ENCODE data around the gene UNC119. TPM values are rescaled to one million over a fixed set of nuclear protein-coding genes. Genes with fewer than 3 reads are reported as not detected.

The UNC119 gene
- total RNA-seq, 1 donor from 2014 or later: 27.7 TPM

DNA sequence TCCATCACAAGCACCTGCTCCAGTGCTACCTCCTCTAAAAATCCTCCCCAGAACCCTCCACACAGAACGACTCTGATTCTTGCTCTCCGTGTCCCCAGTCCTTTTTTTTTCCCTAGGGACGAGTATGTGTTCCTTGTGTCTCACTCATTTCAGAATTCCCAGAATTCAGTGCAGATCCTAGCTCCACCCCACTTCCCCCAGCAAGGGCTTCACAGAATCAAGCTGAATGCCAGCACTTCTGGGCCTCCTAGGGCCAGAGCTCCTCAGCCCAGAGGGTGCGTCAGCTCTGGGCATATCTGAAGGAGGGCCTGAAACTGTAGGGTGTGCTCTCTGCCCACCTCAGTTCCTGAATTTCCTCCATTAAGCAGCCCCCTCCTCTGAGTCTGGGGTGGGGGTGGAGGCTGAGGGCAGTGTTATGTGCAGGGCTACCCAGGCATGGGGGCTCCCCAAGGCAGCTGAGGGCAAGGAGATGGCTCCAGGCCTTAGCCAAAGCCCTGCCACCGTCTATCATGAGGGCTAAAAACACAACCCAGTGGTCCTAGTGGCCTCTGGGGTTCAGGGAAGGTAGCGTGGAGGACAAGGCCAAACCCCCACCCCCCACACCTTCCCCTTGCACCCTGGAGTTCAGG lies 6.5 kb downstream of the UNC119 start:
- FAIRE-seq: no peak
- no peak overlapping the region for H3K4me2 ChIP-seq (ENCODE audit: low read length)
- no peak for DNase-seq (ENCODE audit: low read depth)
- no peak overlapping the region for H3K27ac Mint-ChIP-seq (ENCODE audit: unreplicated experiment)
- no peaks in the 10 kb centered on the region for H3K9me3 Mint-ChIP-seq (ENCODE audit: unreplicated experiment)
- no peaks in the 10 kb centered on the region for H3K27me3 ChIP-seq (ENCODE audit: insufficient read depth, low read length)
- H3K79me2 ChIP-seq (ENCODE audit: insufficient read depth, low read length): no peaks in the 10 kb centered on the region
- peaks cover 34% of the 10 kb centered on the region for H4K20me1 ChIP-seq (ENCODE audit: insufficient read depth, low read length)
- H3K4me1 ChIP-seq (ENCODE audit: insufficient read depth, low read length): no peaks in the 10 kb centered on the region
- peaks cover 2% of the 10 kb centered on the region for H3K36me3 Mint-ChIP-seq (ENCODE audit: low read depth, unreplicated experiment)
- H3K4me3 ChIP-seq (ENCODE audit: insufficient read depth, low read depth, low read length): no peak overlapping the region
- H3K4me1 Mint-ChIP-seq (ENCODE audit: low read depth, unreplicated experiment): peaks cover 4% of the 10 kb centered on the region
- no peaks in the 10 kb centered on the region for H3K9me3 ChIP-seq (ENCODE audit: insufficient read depth, low read depth, low read length)
- H3K4me3 Mint-ChIP-seq (ENCODE audit: unreplicated experiment): no peak overlapping the region
- H3K36me3 ChIP-seq (ENCODE audit: insufficient read depth, low read length): no peaks in the 10 kb centered on the region
- peaks cover 5% of the 10 kb centered on the region for H3K27me3 Mint-ChIP-seq (ENCODE audit: low read depth, unreplicated experiment)
- H2AFZ ChIP-seq (ENCODE audit: low read depth, low read length): no peak overlapping the region
- no peak overlapping the region for H3K27ac ChIP-seq (ENCODE audit: low read depth, low read length)
- TF ChIP-seq EZH2 (IDR thresholded peaks at IDR 0.05; ENCODE audit: insufficient read depth, low read length): no peak
- TF ChIP-seq, protein P1, sequence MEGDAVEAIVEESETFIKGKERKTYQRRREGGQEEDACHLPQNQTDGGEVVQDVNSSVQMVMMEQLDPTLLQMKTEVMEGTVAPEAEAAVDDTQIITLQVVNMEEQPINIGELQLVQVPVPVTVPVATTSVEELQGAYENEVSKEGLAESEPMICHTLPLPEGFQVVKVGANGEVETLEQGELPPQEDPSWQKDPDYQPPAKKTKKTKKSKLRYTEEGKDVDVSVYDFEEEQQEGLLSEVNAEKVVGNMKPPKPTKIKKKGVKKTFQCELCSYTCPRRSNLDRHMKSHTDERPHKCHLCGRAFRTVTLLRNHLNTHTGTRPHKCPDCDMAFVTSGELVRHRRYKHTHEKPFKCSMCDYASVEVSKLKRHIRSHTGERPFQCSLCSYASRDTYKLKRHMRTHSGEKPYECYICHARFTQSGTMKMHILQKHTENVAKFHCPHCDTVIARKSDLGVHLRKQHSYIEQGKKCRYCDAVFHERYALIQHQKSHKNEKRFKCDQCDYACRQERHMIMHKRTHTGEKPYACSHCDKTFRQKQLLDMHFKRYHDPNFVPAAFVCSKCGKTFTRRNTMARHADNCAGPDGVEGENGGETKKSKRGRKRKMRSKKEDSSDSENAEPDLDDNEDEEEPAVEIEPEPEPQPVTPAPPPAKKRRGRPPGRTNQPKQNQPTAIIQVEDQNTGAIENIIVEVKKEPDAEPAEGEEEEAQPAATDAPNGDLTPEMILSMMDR (IDR thresholded peaks at IDR 0.05; ENCODE audit: insufficient read depth, low read depth, low read length): no peak
- no peak overlapping the region for H3K9ac ChIP-seq (ENCODE audit: low read length)

DNA sequence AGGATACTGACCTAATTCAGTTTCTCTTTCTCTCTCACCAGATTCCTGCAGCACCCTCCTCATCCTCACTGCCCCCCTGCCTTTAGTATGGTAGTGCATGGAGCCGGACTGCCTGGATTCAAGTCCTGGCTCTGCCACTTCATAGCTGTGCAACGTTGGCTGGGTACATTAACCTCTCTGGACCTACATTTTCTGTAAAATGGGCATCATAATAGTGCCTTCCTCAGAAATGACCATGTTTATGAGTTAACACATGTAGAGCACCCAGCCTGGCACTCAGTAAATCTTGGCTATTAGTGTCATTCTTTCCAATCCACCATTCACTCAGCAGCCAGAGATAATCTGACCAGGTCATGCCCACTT lies 7.3 kb downstream of the UNC119 start:
- Mint-ChIP-seq H3K4me3 (ENCODE audit: unreplicated experiment) (no peak overlapping the region), H3K27ac (ENCODE audit: unreplicated experiment) (no peak overlapping the region), H3K4me1 (ENCODE audit: low read depth, unreplicated experiment) (peaks cover 4% of the 10 kb centered on the region), H3K36me3 (ENCODE audit: low read depth, unreplicated experiment) (peaks cover 2% of the 10 kb centered on the region), H3K9me3 (ENCODE audit: unreplicated experiment) (no peaks in the 10 kb centered on the region), H3K27me3 (ENCODE audit: low read depth, unreplicated experiment) (peaks cover 5% of the 10 kb centered on the region)
- TF ChIP-seq, protein P1 (IDR thresholded peaks at IDR 0.05; ENCODE audit: insufficient read depth, low read depth, low read length): no peak
- TF ChIP-seq EZH2 (IDR thresholded peaks at IDR 0.05; ENCODE audit: insufficient read depth, low read length): no peak
- no peak overlapping the region for H3K4me2 ChIP-seq (ENCODE audit: low read length)
- H3K27ac ChIP-seq (ENCODE audit: low read depth, low read length): no peak overlapping the region
- DNase-seq (ENCODE audit: low read depth): no peak
- no peaks in the 10 kb centered on the region for H3K36me3 ChIP-seq (ENCODE audit: insufficient read depth, low read length)
- H3K4me1 ChIP-seq (ENCODE audit: insufficient read depth, low read length): no peaks in the 10 kb centered on the region
- no peak overlapping the region for H2AFZ ChIP-seq (ENCODE audit: low read depth, low read length)
- H3K79me2 ChIP-seq (ENCODE audit: insufficient read depth, low read length): no peaks in the 10 kb centered on the region
- H4K20me1 ChIP-seq (ENCODE audit: insufficient read depth, low read length): peaks cover 26% of the 10 kb centered on the region
- H3K9ac ChIP-seq (ENCODE audit: low read length): no peak overlapping the region
- FAIRE-seq: no peak
- no peaks in the 10 kb centered on the region for H3K9me3 ChIP-seq (ENCODE audit: insufficient read depth, low read depth, low read length)
- no peak overlapping the region for H3K4me3 ChIP-seq (ENCODE audit: insufficient read depth, low read depth, low read length)
- H3K27me3 ChIP-seq (ENCODE audit: insufficient read depth, low read length): no peaks in the 10 kb centered on the region

DNA sequence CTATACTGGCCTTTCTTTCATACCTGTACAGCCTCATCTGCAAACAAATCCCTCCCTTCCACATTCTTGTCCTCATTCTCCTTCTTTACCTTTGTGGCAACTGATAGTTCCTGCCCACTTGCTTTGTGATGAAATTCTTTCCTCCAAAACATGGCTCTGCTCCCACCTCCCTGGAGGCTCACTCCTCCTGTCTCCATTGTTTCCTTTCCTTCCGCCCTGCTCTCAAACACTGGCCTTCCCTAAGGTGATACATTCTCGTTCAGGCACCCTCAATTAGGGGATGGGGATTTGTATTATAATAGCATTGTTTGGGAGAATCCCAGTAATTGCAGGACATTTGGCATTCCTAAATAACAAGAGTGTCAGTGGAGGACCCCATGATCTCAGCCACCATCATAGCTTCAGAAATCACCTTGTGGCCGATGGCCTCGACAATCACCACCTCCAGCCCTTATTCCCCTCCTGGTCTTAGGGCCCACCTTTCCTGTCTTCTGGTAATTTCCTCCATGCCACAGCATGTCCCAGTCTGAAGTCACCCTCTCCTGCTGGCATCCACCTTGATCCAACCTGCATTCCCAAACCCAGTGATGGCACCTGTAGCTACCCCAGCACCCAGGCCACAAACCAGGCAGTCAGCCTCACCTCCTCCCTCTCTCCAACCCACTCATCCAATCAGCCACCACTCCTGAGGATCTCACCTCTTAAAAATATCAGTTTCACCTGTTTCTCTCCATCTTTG lies 7.9 kb downstream of the UNC119 start:
- Histone ChIP-seq H3K4me2 (ENCODE audit: low read length) (no peak overlapping the region), H3K36me3 (ENCODE audit: insufficient read depth, low read length) (no peaks in the 10 kb centered on the region), H2AFZ (ENCODE audit: low read depth, low read length) (no peak overlapping the region), H3K4me1 (ENCODE audit: insufficient read depth, low read length) (no peaks in the 10 kb centered on the region), H3K9ac (ENCODE audit: low read length) (no peak overlapping the region), H4K20me1 (ENCODE audit: insufficient read depth, low read length) (peaks cover 20% of the 10 kb centered on the region), H3K4me3 (ENCODE audit: insufficient read depth, low read depth, low read length) (no peak overlapping the region), H3K27ac (ENCODE audit: low read depth, low read length) (no peak overlapping the region), H3K27me3 (ENCODE audit: insufficient read depth, low read length) (no peaks in the 10 kb centered on the region), H3K79me2 (ENCODE audit: insufficient read depth, low read length) (no peaks in the 10 kb centered on the region), H3K9me3 (ENCODE audit: insufficient read depth, low read depth, low read length) (no peaks in the 10 kb centered on the region)
- H3K27ac Mint-ChIP-seq (ENCODE audit: unreplicated experiment): no peak overlapping the region
- TF ChIP-seq EZH2 (IDR thresholded peaks at IDR 0.05; ENCODE audit: insufficient read depth, low read length): no peak
- TF ChIP-seq, protein P1 (IDR thresholded peaks at IDR 0.05; ENCODE audit: insufficient read depth, low read depth, low read length): no peak
- H3K27me3 Mint-ChIP-seq (ENCODE audit: low read depth, unreplicated experiment): peaks cover 5% of the 10 kb centered on the region
- H3K9me3 Mint-ChIP-seq (ENCODE audit: unreplicated experiment): no peaks in the 10 kb centered on the region
- peaks cover 2% of the 10 kb centered on the region for H3K4me1 Mint-ChIP-seq (ENCODE audit: low read depth, unreplicated experiment)
- no peak for DNase-seq (ENCODE audit: low read depth)
- H3K4me3 Mint-ChIP-seq (ENCODE audit: unreplicated experiment): no peak overlapping the region
- H3K36me3 Mint-ChIP-seq (ENCODE audit: low read depth, unreplicated experiment): peaks cover 2% of the 10 kb centered on the region
- no peak for FAIRE-seq
